CD14-positive monocyte (primary cell): Measurements from ENCODE around the gene TRIM37. TPM values are rescaled to one million over a fixed set of nuclear protein-coding genes. Genes with fewer than 3 reads are reported as not detected.

ENCODE experiments used
- DNase-seq, 3 donors: peaks; one replicate each; pipeline ENCODE4 v3.0.0-alpha.2; 2011 to 2022
- H2AFZ ChIP-seq: 2 replicates; pipeline ENCODE4 v1.6.0; 2012; ENCODE audit warnings: mild to moderate bottlenecking, low read depth, low read length, inconsistent platforms; ENCODE audit not compliant: insufficient read depth, poor library complexity, severe bottlenecking
- H3K27ac ChIP-seq, 2 donors: 1 replicate in 1 of 2; 2 replicates in 1 of 2; pipeline ENCODE4 v1.5.1; 2012 to 2013; ENCODE audit warnings: low read length in 2 of 2, control low read depth in 1 of 2, inconsistent platforms in 1 of 2, low read depth in 1 of 2, mild to moderate bottlenecking in 1 of 2
- H3K27me3 ChIP-seq, 2 donors: one replicate each; pipeline versions ENCODE4 v1.6.0 to v1.6.1; 2011 to 2013; ENCODE audit warnings: low read length in 2 of 2; ENCODE audit not compliant: control insufficient read depth in 2 of 2, insufficient read depth in 2 of 2
- H3K36me3 ChIP-seq, 2 donors: replicated peaks in 1 of 2; 1 replicate in 1 of 2; 2 replicates in 1 of 2; pipeline versions ENCODE4 v1.5.1 to v1.6.1; 2012 to 2013; ENCODE audit warnings: low read length in 2 of 2, control low read depth in 1 of 2, inconsistent platforms in 1 of 2, mild to moderate bottlenecking in 1 of 2; ENCODE audit not compliant: insufficient read depth in 2 of 2, control insufficient read depth in 1 of 2
- H3K4me1 ChIP-seq, 2 donors: 1 replicate in 1 of 2; 2 replicates in 1 of 2; pipeline versions ENCODE4 v1.5.1 to v1.6.1; 2012 to 2013; ENCODE audit warnings: low read length in 2 of 2, control low read depth in 1 of 2, inconsistent platforms in 1 of 2, mild to moderate bottlenecking in 1 of 2, moderate library complexity in 1 of 2; ENCODE audit not compliant: insufficient read depth in 2 of 2, control insufficient read depth in 1 of 2
- H3K4me2 ChIP-seq: replicated peaks from 2 replicates; pipeline ENCODE3; 2012; ENCODE audit warnings: low read length, moderate library complexity, mild to moderate bottlenecking; ENCODE audit not compliant: poor library complexity, severe bottlenecking; ENCODE audit errors: extremely low read depth
- H3K4me3 ChIP-seq, 3 experiments: fragments of 200-600 bp in 1 of 3; sonication (generic) in 1 of 3; replicated peaks in 1 of 3; 1 replicate in 2 of 3; 2 replicates in 1 of 3; pipeline ENCODE4 v1.5.1; 2011 to 2013; ENCODE audit warnings: low read length in 3 of 3, mild to moderate bottlenecking in 3 of 3, control low read depth in 2 of 3, low read depth in 2 of 3, inconsistent platforms in 1 of 3, moderate library complexity in 1 of 3
- H3K79me2 ChIP-seq: 2 replicates; pipeline ENCODE4 v1.6.0; 2012; ENCODE audit warnings: mild to moderate bottlenecking, control low read depth, inconsistent platforms, low read length, moderate library complexity; ENCODE audit not compliant: insufficient read depth
- H3K9ac ChIP-seq: 2 replicates; pipeline ENCODE4 v1.6.0; 2017; ENCODE audit warnings: low read length, mild to moderate bottlenecking; ENCODE audit not compliant: insufficient read depth, poor library complexity, severe bottlenecking
- H3K9me3 ChIP-seq, 2 donors: replicated peaks in 1 of 2; 1 replicate in 1 of 2; 2 replicates in 1 of 2; pipeline versions ENCODE4 v1.5.1 to v1.6.1; 2012 to 2013; ENCODE audit warnings: low read length in 2 of 2, control low read depth in 1 of 2; ENCODE audit not compliant: control insufficient read depth in 1 of 2, insufficient read depth in 1 of 2
- H4K20me1 ChIP-seq: 2 replicates; pipeline ENCODE4 v1.6.0; 2012; ENCODE audit warnings: mild to moderate bottlenecking, low read length, control low read depth, moderate library complexity; ENCODE audit not compliant: insufficient read depth
- H3K27ac Mint-ChIP-seq, 7 donors: one replicate each; pipeline ENCODE4 v1.8.0; 2020; ENCODE audit warnings: mild to moderate bottlenecking in 7 of 7, mixed read lengths in 7 of 7, moderate library complexity in 6 of 7, inconsistent platforms in 2 of 7
- H3K27me3 Mint-ChIP-seq, 3 donors: one replicate each; pipeline ENCODE4 v1.8.0; 2021 to 2022; ENCODE audit warnings: low read depth in 3 of 3, mild to moderate bottlenecking in 3 of 3, mixed read lengths in 3 of 3, moderate library complexity in 3 of 3, inconsistent platforms in 1 of 3
- H3K36me3 Mint-ChIP-seq, 2 donors: one replicate each; pipeline ENCODE4 v1.8.0; 2020; ENCODE audit warnings: mixed read lengths in 2 of 2, inconsistent platforms in 1 of 2, mild to moderate bottlenecking in 1 of 2
- H3K4me1 Mint-ChIP-seq: one replicate; pipeline ENCODE4 v1.8.0; 2020; ENCODE audit warnings: mild to moderate bottlenecking, mixed read lengths
- H3K4me3 Mint-ChIP-seq, 2 donors: one replicate each; pipeline ENCODE4 v1.8.0; 2020; ENCODE audit warnings: mild to moderate bottlenecking in 2 of 2, mixed read lengths in 2 of 2, moderate library complexity in 1 of 2
- H3K9me3 Mint-ChIP-seq, 7 donors: one replicate each; pipeline ENCODE4 v1.8.0; 2020 to 2022; ENCODE audit warnings: mixed read lengths in 7 of 7, mild to moderate bottlenecking in 6 of 7, moderate library complexity in 6 of 7, inconsistent platforms in 2 of 7
- CTCF ChIP-seq: fragments of 200-600 bp; IDR thresholded peaks from one replicate; pipeline ENCODE4 v1.8.0; 2022; ENCODE audit warnings: antibody characterized with exemption, mild to moderate bottlenecking
- WGBS: methylation state at CpG from one replicate; pipeline ENCODE4 v1.1.5; 2013; ENCODE audit warnings: missing lambda C conversion rate; ENCODE audit not compliant: insufficient coverage; 5-methylcytosine and 5-hydroxymethylcytosine counted together
- intact Hi-C, 2 donors: fragments of 100-400 bp; cut with micrococcal nuclease; formaldehyde crosslinking; loops; one replicate each; pipeline versions ENCODE4 v1.15.0 to v1.15.1; 2023
- polyA plus RNA-seq, 3 donors: library from polyadenylated mRNA; depleted of rRNA in 1 of 3; unstranded in 2 of 3; stranded (reverse) in 1 of 3; fragments of 300-500 nt in 2 of 3; fragments of >200 nt in 1 of 3; fragmentation: Illumina TruSeq in 2 of 3; gene quantifications; 1 replicate in 2 of 3; 2 replicates in 1 of 3; pipeline ENCODE4 v1.2.3, GENCODE V29; 2012 to 2021

Gene TRIM37
- polyA plus RNA-seq, 3 donors, result 2.7 to 6.1 (median 5.3) TPM

GRCh38 chr17:59007995-59008394 lies 98.7 kb downstream of the TRIM37 start:
- no peak for DNase-seq
- Histone ChIP-seq H3K4me1 (peaks cover 2 to 7% of the 10 kb centered on the region in 2 donors), H3K27ac (peak overlapping the region in 1 of 2 donors; percentile 53), H4K20me1 (no peaks in the 10 kb centered on the region), H3K4me3 (no peak overlapping the region), H3K79me2 (no peaks in the 10 kb centered on the region), H3K9me3 (no peaks in the 10 kb centered on the region), H3K27me3 (no peaks in the 10 kb centered on the region), H2AFZ (no peak overlapping the region), H3K9ac (no peak overlapping the region), H3K4me2 (no peak overlapping the region), H3K36me3 (peaks cover 13 to 42% of the 10 kb centered on the region in 2 donors)
- peaks cover 5% of the 10 kb centered on the region for H3K4me1 Mint-ChIP-seq
- no peak overlapping the region for H3K27ac Mint-ChIP-seq
- no peak for TF ChIP-seq CTCF
- no peaks in the 10 kb centered on the region for H3K9me3 Mint-ChIP-seq
- peaks cover 20 to 22% of the 10 kb centered on the region in 2 donors for H3K36me3 Mint-ChIP-seq
- intact Hi-C loops, result loop anchor here (5.0 kb wide), 1 partner anchor 421 kb away; no protein-coding TSS in a partner anchor
- no CpG with 5 or more reads among the region's 2 CpGs for WGBS
- H3K4me3 Mint-ChIP-seq, result no peak overlapping the region
- no peaks in the 10 kb centered on the region for H3K27me3 Mint-ChIP-seq

GRCh38 chr17:59004338-59005111 lies 102.2 kb downstream of the TRIM37 start:
- Mint-ChIP-seq H3K4me3 (peak overlapping the region in 1 of 2 donors; percentile 48), H3K27ac (peak overlapping the region in 4 of 7 donors; percentile 27 to 80 (median 68)), H3K9me3 (peaks cover 0 to 3% (median 0%) of the 10 kb centered on the region in 7 donors), H3K36me3 (peaks cover 4 to 5% of the 10 kb centered on the region in 2 donors), H3K27me3 (no peaks in the 10 kb centered on the region), H3K4me1 (peaks cover 32% of the 10 kb centered on the region)
- DNase-seq, result peak; percentile 49 to 69 (median 58)
- Histone ChIP-seq H2AFZ (peak overlapping the region; percentile 43), H3K9ac (no peak overlapping the region), H3K4me1 (peaks cover 30 to 41% of the 10 kb centered on the region in 2 donors), H3K4me3 (no peak overlapping the region), H3K4me2 (no peak overlapping the region), H4K20me1 (no peaks in the 10 kb centered on the region), H3K27me3 (no peaks in the 10 kb centered on the region), H3K9me3 (no peaks in the 10 kb centered on the region), H3K27ac (no peak overlapping the region), H3K36me3 (peaks cover 0 to 13% of the 10 kb centered on the region in 2 donors), H3K79me2 (no peaks in the 10 kb centered on the region)
- intact Hi-C loops, result loop anchor here (1.0 to 5.0 kb wide), 3 partner anchors 293 to 417 kb away; no protein-coding TSS in a partner anchor
- no CpG with 5 or more reads among the region's 4 CpGs for WGBS
- TF ChIP-seq CTCF, result peak; percentile 95
